ENCODE data around the gene GAN. TPM values are rescaled to one million over a fixed set of nuclear protein-coding genes. Genes with fewer than 3 reads are reported as not detected.
A peak's percentile ranks its signal among the peaks of the same experiment; 100 is the strongest.

GAN gene
- total RNA-seq, 1 donor from 2014 or later = 2.6 TPM

DNA sequence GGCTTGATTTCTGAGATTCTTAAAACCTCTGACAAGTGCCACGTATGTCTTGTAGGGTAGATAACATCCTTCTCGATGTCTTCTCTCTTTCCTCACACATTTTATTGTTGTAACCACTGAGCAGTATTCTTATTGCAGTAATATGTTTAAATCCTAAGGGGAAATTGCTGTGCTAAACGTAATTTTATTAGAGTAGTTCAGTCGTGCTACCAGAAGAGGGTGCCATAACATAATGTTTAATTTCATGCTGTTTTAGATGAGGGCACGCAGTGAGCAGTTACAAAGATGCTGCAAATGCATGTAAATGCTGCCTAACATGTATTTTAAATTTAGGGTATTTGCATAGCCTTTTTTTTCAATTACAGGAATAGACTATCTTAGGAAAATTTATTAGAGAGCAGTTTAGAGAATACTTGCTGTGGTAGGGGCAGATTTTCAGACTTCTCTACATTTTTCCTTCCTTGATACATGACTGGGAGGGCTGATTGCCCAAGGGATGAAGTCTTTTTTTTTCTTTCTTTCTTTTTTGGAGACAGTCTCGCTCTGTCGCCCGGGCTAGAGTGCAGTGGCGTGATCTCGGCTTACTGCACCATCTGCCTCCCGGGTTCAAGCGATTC, 51.7 kb downstream of the GAN start:
- Histone ChIP-seq H3K27ac (no peak overlapping the region), H3K4me3 (no peak overlapping the region), H3K27me3 (no peaks in the 10 kb centered on the region), H3K4me1 (no peaks in the 10 kb centered on the region), H3K9me3 (no peaks in the 10 kb centered on the region), H3K36me3 (peaks cover 25 to 44% of the 10 kb centered on the region in 2 donors)
- no peak for DNase-seq (ENCODE audit: low spot score in 2 of 2)
- intact Hi-C loops (cut with DNase I) = loop anchor here (2.0 kb wide), 1 partner anchor 356 kb away; no protein-coding TSS in a partner anchor
- peak; percentile 45 to 65 (median 55) for TF ChIP-seq CTCF (IDR thresholded peaks at IDR 0.05)

- Histone ChIP-seq H3K9me3 (no peaks in the 10 kb centered on the region), H3K27me3 (no peaks in the 10 kb centered on the region), H3K4me1 (no peaks in the 10 kb centered on the region), H3K4me3 (no peak overlapping the region), H3K36me3 (peaks cover 16 to 39% of the 10 kb centered on the region in 2 donors), H3K27ac (peak overlapping the region in 1 of 2 donors; percentile 30)
- intact Hi-C loops (cut with DNase I) = loop anchor here (2.0 kb wide), 1 partner anchor 355 kb away; no protein-coding TSS in a partner anchor
- no peak for TF ChIP-seq CTCF (IDR thresholded peaks at IDR 0.05)
- DNase-seq (ENCODE audit: low spot score in 2 of 2) = no peak
Observed at GRCh38 chr16:81367821-81368220, 53.1 kb downstream of the GAN start.

- no peaks in the 10 kb centered on the region for H3K27me3 ChIP-seq
- peaks cover 6 to 25% of the 10 kb centered on the region in 2 donors for H3K36me3 ChIP-seq
- no peaks in the 10 kb centered on the region for H3K9me3 ChIP-seq
- no peak overlapping the region for H3K27ac ChIP-seq
- H3K4me3 ChIP-seq = no peak overlapping the region
- intact Hi-C loops (cut with DNase I) = no loop called here
- no peak for TF ChIP-seq CTCF (IDR thresholded peaks at IDR 0.05)
- no peak for DNase-seq (ENCODE audit: low spot score in 2 of 2)
- H3K4me1 ChIP-seq = no peaks in the 10 kb centered on the region
Observed at GRCh38 chr16:81369888-81370504, 55.2 kb downstream of the GAN start.

DNA sequence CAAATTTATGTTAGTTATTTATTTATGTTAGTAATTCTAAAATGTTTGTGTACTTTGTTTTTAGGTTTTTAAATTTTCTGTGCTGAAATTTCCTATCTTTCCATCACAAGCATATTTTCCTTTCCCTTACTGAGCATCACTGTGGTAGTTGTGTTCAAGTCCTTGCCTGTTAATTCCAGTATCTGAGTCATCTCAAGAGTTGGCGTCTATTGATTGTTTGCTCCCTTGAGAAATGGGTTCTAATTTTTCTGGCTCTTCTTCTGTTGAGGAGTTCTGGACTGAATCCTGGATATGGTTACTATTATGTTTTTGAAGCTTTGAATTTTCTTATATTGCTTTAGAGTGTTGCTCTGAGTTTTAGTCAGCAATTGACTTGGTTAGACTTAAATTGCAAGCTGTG, 56.3 kb downstream of the GAN start:
- Histone ChIP-seq H3K27me3 (no peaks in the 10 kb centered on the region), H3K4me1 (no peaks in the 10 kb centered on the region), H3K27ac (no peak overlapping the region), H3K36me3 (peaks cover 0 to 20% of the 10 kb centered on the region in 2 donors), H3K9me3 (no peaks in the 10 kb centered on the region), H3K4me3 (no peak overlapping the region)
- intact Hi-C loops (cut with DNase I) = no loop called here
- DNase-seq (ENCODE audit: low spot score in 2 of 2) = no peak
- no peak for TF ChIP-seq CTCF (IDR thresholded peaks at IDR 0.05)

GRCh38 chr16:81374550-81374949, 59.8 kb downstream of the GAN start:
- DNase-seq (ENCODE audit: low spot score in 2 of 2) = no peak
- Histone ChIP-seq H3K27me3 (no peaks in the 10 kb centered on the region), H3K4me1 (no peaks in the 10 kb centered on the region), H3K4me3 (no peak overlapping the region), H3K36me3 (peaks cover 10 to 35% of the 10 kb centered on the region in 2 donors), H3K27ac (no peak overlapping the region), H3K9me3 (no peaks in the 10 kb centered on the region)
- no peak for TF ChIP-seq CTCF (IDR thresholded peaks at IDR 0.05)
- intact Hi-C loops (cut with DNase I) = no loop called here
